Activated T-cell treated with anti-CD3 and anti-CD28 coated beads, Interleukin-2, amount 50 U/mL, for 4 hours (primary cell): ENCODE data around the gene LIN7A. TPM values are rescaled to one million over a fixed set of nuclear protein-coding genes. Genes with fewer than 3 reads are reported as not detected.

Experiments
- ATAC-seq, 2 donors: fragments of 200-7000 bp; cut with Tn5 transposase; one replicate each; pipeline ENCODE4 v1.10.0; 2021
- DNase-seq: peaks from one replicate; pipeline ENCODE4 v3.0.0-alpha.2; 2020
- H3K27me3 Mint-ChIP-seq: one replicate; pipeline ENCODE4 v1.8.0; 2021; ENCODE audit warnings: low read depth, mixed read lengths
- H3K36me3 Mint-ChIP-seq: one replicate; pipeline ENCODE4 v1.8.0; 2022; ENCODE audit warnings: mixed read lengths; ENCODE audit not compliant: insufficient read depth
- H3K4me1 Mint-ChIP-seq: one replicate; pipeline ENCODE4 v1.8.0; 2021; ENCODE audit warnings: low read depth, mixed read lengths
- H3K4me3 Mint-ChIP-seq: one replicate; pipeline ENCODE4 v1.8.0; 2021; ENCODE audit warnings: mild to moderate bottlenecking, moderate library complexity, mixed read lengths
- H3K9me3 Mint-ChIP-seq: one replicate; pipeline ENCODE4 v1.8.0; 2021; ENCODE audit warnings: mixed read lengths
- total RNA-seq, 3 donors: library from RNA; stranded (reverse); gene quantifications; one replicate each; pipeline ENCODE4 v1.2.1, GENCODE V29; 2021

Gene LIN7A
- total RNA-seq, 3 donors from 2014 or later = 0.13 TPM; not detected in 2

GRCh38 chr12:80825506-80825905 is 112.2 kb downstream of the LIN7A start:
- no peak for ATAC-seq
- Mint-ChIP-seq H3K36me3 (no peaks in the 10 kb centered on the region), H3K27me3 (no peaks in the 10 kb centered on the region), H3K4me3 (no peak overlapping the region), H3K4me1 (no peaks in the 10 kb centered on the region), H3K9me3 (peaks cover 4% of the 10 kb centered on the region)
- no peak for DNase-seq

- Mint-ChIP-seq H3K36me3 (no peaks in the 10 kb centered on the region), H3K4me1 (no peaks in the 10 kb centered on the region), H3K4me3 (no peak overlapping the region), H3K9me3 (peaks cover 4% of the 10 kb centered on the region), H3K27me3 (no peaks in the 10 kb centered on the region)
- ATAC-seq (no peak), DNase-seq (no peak)
Observed at GRCh38 chr12:80823393-80823792, 114.3 kb downstream of the LIN7A start.

- Mint-ChIP-seq H3K9me3 (peaks cover 10% of the 10 kb centered on the region), H3K4me3 (no peak overlapping the region), H3K36me3 (no peaks in the 10 kb centered on the region), H3K4me1 (no peaks in the 10 kb centered on the region), H3K27me3 (no peaks in the 10 kb centered on the region)
- no peak for ATAC-seq
- DNase-seq = no peak
Observed at GRCh38 chr12:80821513-80822000, 116.2 kb downstream of the LIN7A start.

- ATAC-seq = no peak
- no peak overlapping the region for H3K4me3 Mint-ChIP-seq
Observed at GRCh38 chr12:80818878-80819277, 118.9 kb downstream of the LIN7A start.

GRCh38 chr12:80815351-80815750 is 122.4 kb downstream of the LIN7A start:
- peaks cover 6% of the 10 kb centered on the region for H3K9me3 Mint-ChIP-seq
- no peak for ATAC-seq
- H3K27me3 Mint-ChIP-seq = no peaks in the 10 kb centered on the region
- DNase-seq = no peak
- H3K4me1 Mint-ChIP-seq = no peaks in the 10 kb centered on the region
- no peak overlapping the region for H3K4me3 Mint-ChIP-seq
- H3K36me3 Mint-ChIP-seq = no peaks in the 10 kb centered on the region

More at GRCh38 chr12:80818878-80819277, 118.9 kb downstream of the LIN7A start:
- no peak for DNase-seq
- H3K4me1 Mint-ChIP-seq = no peaks in the 10 kb centered on the region
- peaks cover 9% of the 10 kb centered on the region for H3K9me3 Mint-ChIP-seq
- H3K36me3 Mint-ChIP-seq = no peaks in the 10 kb centered on the region
- no peaks in the 10 kb centered on the region for H3K27me3 Mint-ChIP-seq

- ATAC-seq (no peak), DNase-seq (no peak)
- H3K9me3 Mint-ChIP-seq = peaks cover 6% of the 10 kb centered on the region
- H3K4me1 Mint-ChIP-seq = no peaks in the 10 kb centered on the region
- H3K36me3 Mint-ChIP-seq = no peaks in the 10 kb centered on the region
- H3K27me3 Mint-ChIP-seq = no peaks in the 10 kb centered on the region
- no peak overlapping the region for H3K4me3 Mint-ChIP-seq
Observed at GRCh38 chr12:80814453-80814852, 123.3 kb downstream of the LIN7A start.

- no peak for DNase-seq
- no peaks in the 10 kb centered on the region for H3K36me3 Mint-ChIP-seq
- H3K4me3 Mint-ChIP-seq = no peak overlapping the region
- H3K4me1 Mint-ChIP-seq = no peaks in the 10 kb centered on the region
- ATAC-seq = no peak
- H3K9me3 Mint-ChIP-seq = peaks cover 6% of the 10 kb centered on the region
- H3K27me3 Mint-ChIP-seq = no peaks in the 10 kb centered on the region
Observed at GRCh38 chr12:80813820-80814219, 123.9 kb downstream of the LIN7A start.

GRCh38 chr12:80811957-80812708 is 125.6 kb downstream of the LIN7A start:
- no peaks in the 10 kb centered on the region for H3K4me1 Mint-ChIP-seq
- ATAC-seq (no peak), DNase-seq (no peak)
- peaks cover 4% of the 10 kb centered on the region for H3K9me3 Mint-ChIP-seq
- no peak overlapping the region for H3K4me3 Mint-ChIP-seq
- no peaks in the 10 kb centered on the region for H3K27me3 Mint-ChIP-seq
- H3K36me3 Mint-ChIP-seq = no peaks in the 10 kb centered on the region

GRCh38 chr12:80810874-80811273 is 126.9 kb downstream of the LIN7A start:
- H3K27me3 Mint-ChIP-seq = no peaks in the 10 kb centered on the region
- no peak overlapping the region for H3K4me3 Mint-ChIP-seq
- H3K9me3 Mint-ChIP-seq = no peaks in the 10 kb centered on the region
- no peak for DNase-seq
- ATAC-seq = no peak
- H3K4me1 Mint-ChIP-seq = no peaks in the 10 kb centered on the region
- no peaks in the 10 kb centered on the region for H3K36me3 Mint-ChIP-seq

GRCh38 chr12:80807640-80808288 is 130.0 kb downstream of the LIN7A start:
- DNase-seq = no peak
- Mint-ChIP-seq H3K36me3 (no peaks in the 10 kb centered on the region), H3K4me3 (no peak overlapping the region), H3K27me3 (no peaks in the 10 kb centered on the region), H3K4me1 (no peaks in the 10 kb centered on the region), H3K9me3 (peaks cover 7% of the 10 kb centered on the region)
- ATAC-seq = no peak

- ATAC-seq (no peak), DNase-seq (no peak)
- no peaks in the 10 kb centered on the region for H3K27me3 Mint-ChIP-seq
- peaks cover 7% of the 10 kb centered on the region for H3K9me3 Mint-ChIP-seq
- no peak overlapping the region for H3K4me3 Mint-ChIP-seq
- H3K4me1 Mint-ChIP-seq = no peaks in the 10 kb centered on the region
- H3K36me3 Mint-ChIP-seq = no peaks in the 10 kb centered on the region
Observed at GRCh38 chr12:80805106-80805505, 132.6 kb downstream of the LIN7A start.

- Mint-ChIP-seq H3K4me1 (no peaks in the 10 kb centered on the region), H3K9me3 (peaks cover 7% of the 10 kb centered on the region), H3K4me3 (no peak overlapping the region), H3K27me3 (no peaks in the 10 kb centered on the region), H3K36me3 (no peaks in the 10 kb centered on the region)
- ATAC-seq = no peak
- no peak for DNase-seq
Observed at GRCh38 chr12:80802652-80803400, 134.9 kb downstream of the LIN7A start.

GRCh38 chr12:80798281-80798680 is 139.5 kb downstream of the LIN7A start:
- peaks cover 4% of the 10 kb centered on the region for H3K9me3 Mint-ChIP-seq
- H3K4me1 Mint-ChIP-seq = no peaks in the 10 kb centered on the region
- no peaks in the 10 kb centered on the region for H3K27me3 Mint-ChIP-seq
- no peak overlapping the region for H3K4me3 Mint-ChIP-seq
- DNase-seq (no peak), ATAC-seq (no peak)
- H3K36me3 Mint-ChIP-seq = no peaks in the 10 kb centered on the region

GRCh38 chr12:80794551-80794950 is 143.2 kb downstream of the LIN7A start:
- no peaks in the 10 kb centered on the region for H3K27me3 Mint-ChIP-seq
- no peaks in the 10 kb centered on the region for H3K9me3 Mint-ChIP-seq
- no peak overlapping the region for H3K4me3 Mint-ChIP-seq
- no peak for ATAC-seq
- no peaks in the 10 kb centered on the region for H3K4me1 Mint-ChIP-seq
- no peak for DNase-seq
- no peaks in the 10 kb centered on the region for H3K36me3 Mint-ChIP-seq
